Measurements from ENCODE around the gene STAT3.

GRCh38 chr17:42378359-42378958 is 9.8 kb downstream of the STAT3 start:
- TF ChIP-seq CTCF (IDR thresholded peaks at IDR 0.05; ENCODE audit: low read depth, low read length, poor library complexity, severe bottlenecking): no peak
- no peak for TF ChIP-seq EZH2phosphoT487 (IDR thresholded peaks at IDR 0.05; ENCODE audit: borderline replicate concordance, low read length)

All from DOHH2 (cell line).